Natural killer cell (primary cell): ENCODE measurements around the gene SEMA5A. TPM values are rescaled to one million over a fixed set of nuclear protein-coding genes. Genes with fewer than 3 reads are reported as not detected.

Experiments
- ATAC-seq, 3 donors: fragments of 150-1000 bp in 2 of 3; fragments of 200-7000 bp in 1 of 3; cut with Tn5 transposase; 1 replicate in 1 of 3; 2 replicates in 2 of 3; pipeline ENCODE4 v1.10.0; 2021; ENCODE audit warnings: mild to moderate bottlenecking in 2 of 3, moderate library complexity in 2 of 3
- DNase-seq, 2 donors: peaks; one replicate each; pipeline versions ENCODE4 v3.0.0 to v3.0.0-alpha.2; 2013 to 2021; ENCODE audit warnings: mixed read lengths in 1 of 2
- H3K27ac ChIP-seq: one replicate; pipeline ENCODE4 v1.5.1; 2013; ENCODE audit warnings: mild to moderate bottlenecking, low read length
- H3K27me3 ChIP-seq: one replicate; pipeline ENCODE4 v1.6.1; 2013; ENCODE audit warnings: low read length; ENCODE audit not compliant: control insufficient read depth, insufficient read depth
- H3K36me3 ChIP-seq: one replicate; pipeline ENCODE4 v1.6.1; 2013; ENCODE audit warnings: low read length; ENCODE audit not compliant: control insufficient read depth, insufficient read depth
- H3K4me1 ChIP-seq: one replicate; pipeline ENCODE4 v1.6.1; 2013; ENCODE audit warnings: low read length; ENCODE audit not compliant: control insufficient read depth, insufficient read depth
- H3K4me3 ChIP-seq: one replicate; pipeline ENCODE4 v1.5.1; 2013; ENCODE audit warnings: low read length
- H3K9me3 ChIP-seq: one replicate; pipeline ENCODE4 v1.6.1; 2013; ENCODE audit warnings: low read length; ENCODE audit not compliant: control insufficient read depth, insufficient read depth
- H3K27ac Mint-ChIP-seq, 2 donors: one replicate each; pipeline ENCODE4 v1.8.0; 2022; ENCODE audit warnings: mild to moderate bottlenecking in 2 of 2, mixed read lengths in 2 of 2, moderate library complexity in 1 of 2
- H3K27me3 Mint-ChIP-seq, 2 donors: one replicate each; pipeline ENCODE4 v1.8.0; 2022; ENCODE audit warnings: low read depth in 2 of 2, mixed read lengths in 2 of 2
- H3K36me3 Mint-ChIP-seq: one replicate; pipeline ENCODE4 v1.8.0; 2022; ENCODE audit warnings: mixed read lengths
- H3K4me1 Mint-ChIP-seq, 2 donors: one replicate each; pipeline ENCODE4 v1.8.0; 2022; ENCODE audit warnings: mixed read lengths in 2 of 2
- H3K4me3 Mint-ChIP-seq: one replicate; pipeline ENCODE4 v1.8.0; 2022; ENCODE audit warnings: mild to moderate bottlenecking, moderate library complexity, mixed read lengths
- H3K9me3 Mint-ChIP-seq, 2 donors: one replicate each; pipeline ENCODE4 v1.8.0; 2022; ENCODE audit warnings: mixed read lengths in 2 of 2
- CTCF ChIP-seq: fragments of 200-600 bp; IDR thresholded peaks from one replicate; pipeline ENCODE4 v1.8.0; 2022; ENCODE audit warnings: antibody characterized with exemption
- WGBS: methylation state at CpG from one replicate; pipeline ENCODE4 v1.1.7; 2013; ENCODE audit warnings: missing lambda C conversion rate; ENCODE audit not compliant: insufficient coverage; 5-methylcytosine and 5-hydroxymethylcytosine counted together
- intact Hi-C: fragments of 100-400 bp; cut with micrococcal nuclease; formaldehyde crosslinking; loops from one replicate; pipeline ENCODE4 v1.14.2; 2022
- total RNA-seq, 4 donors: library from RNA; stranded (reverse); fragments of 120-200 nt in 1 of 4; gene quantifications; one replicate each; pipeline versions ENCODE4 v1.2.3 to v1.2.4, GENCODE V29; 2013 to 2022

Gene SEMA5A
- total RNA-seq, 3 donors from 2014 or later (not counting 1 experiment from before 2014, with no cell fraction given), result 0.15 TPM; not detected in 2

GRCh38 chr5:9562141-9562540 is 16.3 kb upstream of the SEMA5A start:
- H3K4me3 ChIP-seq, result no peak overlapping the region
- no peaks in the 10 kb centered on the region for H3K27me3 Mint-ChIP-seq
- H3K4me1 Mint-ChIP-seq, result no peaks in the 10 kb centered on the region
- intact Hi-C loops, result no loop called here
- H3K4me3 Mint-ChIP-seq, result no peak overlapping the region
- peaks cover 4 to 11% of the 10 kb centered on the region in 2 donors for H3K9me3 Mint-ChIP-seq
- no peak overlapping the region for H3K27ac ChIP-seq
- no peak for ATAC-seq
- H3K9me3 ChIP-seq, result no peaks in the 10 kb centered on the region
- DNase-seq, result no peak
- H3K36me3 ChIP-seq, result no peaks in the 10 kb centered on the region
- H3K36me3 Mint-ChIP-seq, result no peaks in the 10 kb centered on the region
- H3K27ac Mint-ChIP-seq, result no peak overlapping the region
- H3K4me1 ChIP-seq, result no peaks in the 10 kb centered on the region
- WGBS, result 83% methylated on average over 7 of the region's 7 CpGs
- no peaks in the 10 kb centered on the region for H3K27me3 ChIP-seq
- no peak for TF ChIP-seq CTCF

GRCh38 chr5:9559965-9560364 is 14.1 kb upstream of the SEMA5A start:
- no peaks in the 10 kb centered on the region for H3K9me3 ChIP-seq
- no peak for TF ChIP-seq CTCF
- Mint-ChIP-seq H3K4me3 (no peak overlapping the region), H3K36me3 (no peaks in the 10 kb centered on the region), H3K27ac (no peak overlapping the region), H3K4me1 (no peaks in the 10 kb centered on the region), H3K27me3 (no peaks in the 10 kb centered on the region), H3K9me3 (peaks cover 8 to 13% of the 10 kb centered on the region in 2 donors)
- H3K4me3 ChIP-seq, result no peak overlapping the region
- H3K4me1 ChIP-seq, result no peaks in the 10 kb centered on the region
- intact Hi-C loops, result no loop called here
- no peaks in the 10 kb centered on the region for H3K27me3 ChIP-seq
- H3K36me3 ChIP-seq, result no peaks in the 10 kb centered on the region
- no peak for ATAC-seq
- 62% methylated on average over 3 of the region's 3 CpGs for WGBS
- no peak for DNase-seq
- H3K27ac ChIP-seq, result no peak overlapping the region

- Mint-ChIP-seq H3K9me3 (peaks cover 13 to 16% of the 10 kb centered on the region in 2 donors), H3K27ac (no peak overlapping the region), H3K36me3 (no peaks in the 10 kb centered on the region), H3K27me3 (no peaks in the 10 kb centered on the region), H3K4me1 (no peaks in the 10 kb centered on the region), H3K4me3 (no peak overlapping the region)
- no peaks in the 10 kb centered on the region for H3K4me1 ChIP-seq
- DNase-seq (no peak), ATAC-seq (no peak)
- H3K9me3 ChIP-seq, result no peaks in the 10 kb centered on the region
- intact Hi-C loops, result no loop called here
- no peaks in the 10 kb centered on the region for H3K27me3 ChIP-seq
- no peak overlapping the region for H3K4me3 ChIP-seq
- H3K27ac ChIP-seq, result no peak overlapping the region
- H3K36me3 ChIP-seq, result no peaks in the 10 kb centered on the region
- WGBS, result 71% methylated on average over 2 of the region's 5 CpGs
- no peak for TF ChIP-seq CTCF
These were observed 12.6 kb upstream of the SEMA5A start for GRCh38 chr5:9558319-9558965.

GRCh38 chr5:9557696-9558095 is 11.8 kb upstream of the SEMA5A start:
- intact Hi-C loops, result no loop called here
- H3K27me3 ChIP-seq, result no peaks in the 10 kb centered on the region
- no peak for DNase-seq
- Mint-ChIP-seq H3K27me3 (no peaks in the 10 kb centered on the region), H3K36me3 (no peaks in the 10 kb centered on the region), H3K9me3 (peaks cover 11 to 13% of the 10 kb centered on the region in 2 donors), H3K27ac (no peak overlapping the region), H3K4me3 (no peak overlapping the region), H3K4me1 (no peaks in the 10 kb centered on the region)
- no peaks in the 10 kb centered on the region for H3K36me3 ChIP-seq
- no peaks in the 10 kb centered on the region for H3K9me3 ChIP-seq
- H3K27ac ChIP-seq, result no peak overlapping the region
- no peaks in the 10 kb centered on the region for H3K4me1 ChIP-seq
- 84% methylated on average over 2 of the region's 2 CpGs for WGBS
- TF ChIP-seq CTCF, result no peak
- no peak overlapping the region for H3K4me3 ChIP-seq
- no peak for ATAC-seq
